Measurements from ENCODE around the gene CAMKK2.
"Not testable (repeated sequence)": the region's sequence is repeated elsewhere in the genome, so short reads cannot be mapped to it uniquely, and the experiment has no call there.

CAMKK2 gene

GRCh38 chr12:121282072-121282742 is 14.3 kb downstream of the CAMKK2 start:
- DNase-seq (ENCODE audit: extremely low spot score), result no peak
- CTCF ChIA-PET, result no interaction called here
- POLR2A ChIA-PET, result no interaction called here
- TF ChIP-seq PKNOX1 (IDR thresholded peaks at IDR 0.05) (no peak), ELF4 (IDR thresholded peaks at IDR 0.05) (no peak), HDGF (IDR thresholded peaks at IDR 0.05; ENCODE audit: borderline replicate concordance) (no peak), SP1 (IDR thresholded peaks at IDR 0.05) (no peak), BHLHE40 (IDR thresholded peaks at IDR 0.05; ENCODE audit: borderline replicate concordance) (no peak), FOXK2 (IDR thresholded peaks at IDR 0.05) (no peak), NFRKB (IDR thresholded peaks at IDR 0.05) (no peak), SUZ12 (IDR thresholded peaks at IDR 0.05) (no peak), CTBP1 (IDR thresholded peaks at IDR 0.05; ENCODE audit: borderline replicate concordance) (no peak), LEF1 (IDR thresholded peaks at IDR 0.05; ENCODE audit: borderline replicate concordance) (no peak), ARNT (IDR thresholded peaks at IDR 0.05) (no peak), ZNF384 (IDR thresholded peaks at IDR 0.05) (no peak), FOXA1 (IDR thresholded peaks at IDR 0.05) (no peak), TARDBP (IDR thresholded peaks at IDR 0.05) (no peak), L3MBTL2 (conservative IDR thresholded peaks at IDR 0.05) (no peak), FOXM1 (IDR thresholded peaks at IDR 0.05; ENCODE audit: borderline replicate concordance) (no peak)

- POLR2A ChIA-PET; DNase-seq (ENCODE audit: extremely low spot score); CTCF ChIA-PET: not testable (repeated sequence)
Observed at GRCh38 chr12:121281116-121281515, 15.4 kb downstream of the CAMKK2 start.

GRCh38 chr12:121280531-121280930 is 16.0 kb downstream of the CAMKK2 start:
- CTCF ChIA-PET; DNase-seq (ENCODE audit: extremely low spot score); POLR2A ChIA-PET: not testable (repeated sequence)

GRCh38 chr12:121279507-121279915 is 17.0 kb downstream of the CAMKK2 start:
- ChIA-PET CTCF (no interaction called here), POLR2A (no interaction called here)
- no peak for TF ChIP-seq FOXM1 (IDR thresholded peaks at IDR 0.05; ENCODE audit: borderline replicate concordance)
- no peak for TF ChIP-seq PKNOX1 (IDR thresholded peaks at IDR 0.05)
- TF ChIP-seq NFRKB (IDR thresholded peaks at IDR 0.05), result no peak
- no peak for TF ChIP-seq SP1 (IDR thresholded peaks at IDR 0.05)
- TF ChIP-seq BHLHE40 (IDR thresholded peaks at IDR 0.05; ENCODE audit: borderline replicate concordance), result no peak
- no peak for TF ChIP-seq FOXK2 (IDR thresholded peaks at IDR 0.05)
- TF ChIP-seq CTBP1 (IDR thresholded peaks at IDR 0.05; ENCODE audit: borderline replicate concordance), result no peak
- TF ChIP-seq TARDBP (IDR thresholded peaks at IDR 0.05), result no peak
- no peak for TF ChIP-seq SUZ12 (IDR thresholded peaks at IDR 0.05)
- no peak for TF ChIP-seq FOXA1 (IDR thresholded peaks at IDR 0.05)
- TF ChIP-seq ZNF384 (IDR thresholded peaks at IDR 0.05), result no peak
- no peak for TF ChIP-seq ARNT (IDR thresholded peaks at IDR 0.05)
- no peak for TF ChIP-seq L3MBTL2 (conservative IDR thresholded peaks at IDR 0.05)
- no peak for DNase-seq (ENCODE audit: extremely low spot score)

- no peak for TF ChIP-seq FOXK2 (IDR thresholded peaks at IDR 0.05)
- ChIA-PET POLR2A (no interaction called here), CTCF (no interaction called here)
- DNase-seq (ENCODE audit: extremely low spot score), result no peak
Observed at GRCh38 chr12:121279071-121279375, 17.5 kb downstream of the CAMKK2 start.

- ChIA-PET POLR2A (no interaction called here), CTCF (no interaction called here)
- DNase-seq (ENCODE audit: extremely low spot score), result no peak
- no peak for TF ChIP-seq HDGF (IDR thresholded peaks at IDR 0.05; ENCODE audit: borderline replicate concordance)
Observed at GRCh38 chr12:121278169-121279070, 18.1 kb downstream of the CAMKK2 start.

- TF ChIP-seq ELF4 (IDR thresholded peaks at IDR 0.05) (no peak), LEF1 (IDR thresholded peaks at IDR 0.05; ENCODE audit: borderline replicate concordance) (no peak), FOXA1 (IDR thresholded peaks at IDR 0.05) (no peak), FOXK2 (IDR thresholded peaks at IDR 0.05) (no peak), L3MBTL2 (conservative IDR thresholded peaks at IDR 0.05) (no peak), ZNF384 (IDR thresholded peaks at IDR 0.05) (no peak), BHLHE40 (IDR thresholded peaks at IDR 0.05; ENCODE audit: borderline replicate concordance) (no peak), NFRKB (IDR thresholded peaks at IDR 0.05) (no peak), HDGF (IDR thresholded peaks at IDR 0.05; ENCODE audit: borderline replicate concordance) (no peak), SUZ12 (IDR thresholded peaks at IDR 0.05) (no peak)
- no peak for DNase-seq (ENCODE audit: extremely low spot score)
- POLR2A ChIA-PET, result no interaction called here
- CTCF ChIA-PET, result no interaction called here
Observed at GRCh38 chr12:121277374-121277759, 19.1 kb downstream of the CAMKK2 start.

All from HEK293T (cell line).